Fibroblast of mammary gland (primary cell): ENCODE data around the gene POMGNT2.

Source experiments
- DNase-seq: peaks from one replicate; pipeline ENCODE4 v3.0.0-alpha.2; 2010; ENCODE audit warnings: low read depth
- H3K4me3 ChIP-seq: 2 replicates; pipeline ENCODE4 v1.5.1; 2011; ENCODE audit warnings: low read depth, mild to moderate bottlenecking, low read length, moderate library complexity; ENCODE audit not compliant: control insufficient read depth
- CTCF ChIP-seq: conservative IDR thresholded peaks from 2 replicates; pipeline ENCODE4 v1.5.1; 2011; ENCODE audit warnings: low read depth, low read length, inconsistent platforms; ENCODE audit not compliant: control insufficient read depth, insufficient read depth

The POMGNT2 gene

GRCh38 chr3:43095370-43095769 is 10.5 kb downstream of the POMGNT2 start:
- no peak overlapping the region for H3K4me3 ChIP-seq
- TF ChIP-seq CTCF: no peak
- no peak for DNase-seq

GRCh38 chr3:43094851-43095250 is 11.0 kb downstream of the POMGNT2 start:
- DNase-seq: no peak
- no peak overlapping the region for H3K4me3 ChIP-seq
- no peak for TF ChIP-seq CTCF

- TF ChIP-seq CTCF: no peak
- no peak overlapping the region for H3K4me3 ChIP-seq
- no peak for DNase-seq
Observed at GRCh38 chr3:43094381-43094780, 11.5 kb downstream of the POMGNT2 start.

- H3K4me3 ChIP-seq: no peak overlapping the region
- no peak for TF ChIP-seq CTCF
- DNase-seq: no peak
Observed at GRCh38 chr3:43093974-43094373, 11.9 kb downstream of the POMGNT2 start.

GRCh38 chr3:43093006-43093405 is 12.9 kb downstream of the POMGNT2 start:
- no peak overlapping the region for H3K4me3 ChIP-seq
- no peak for TF ChIP-seq CTCF
- DNase-seq: no peak

- H3K4me3 ChIP-seq: no peak overlapping the region
- no peak for TF ChIP-seq CTCF
- no peak for DNase-seq
Observed at GRCh38 chr3:43091481-43091880, 14.4 kb downstream of the POMGNT2 start.

GRCh38 chr3:43090238-43090637 is 15.6 kb downstream of the POMGNT2 start:
- DNase-seq: no peak
- TF ChIP-seq CTCF: no peak
- no peak overlapping the region for H3K4me3 ChIP-seq
